ENCODE results near the gene DSN1. TPM values are rescaled to one million over a fixed set of nuclear protein-coding genes. Genes with fewer than 3 reads are reported as not detected.

The DSN1 gene, protein sequence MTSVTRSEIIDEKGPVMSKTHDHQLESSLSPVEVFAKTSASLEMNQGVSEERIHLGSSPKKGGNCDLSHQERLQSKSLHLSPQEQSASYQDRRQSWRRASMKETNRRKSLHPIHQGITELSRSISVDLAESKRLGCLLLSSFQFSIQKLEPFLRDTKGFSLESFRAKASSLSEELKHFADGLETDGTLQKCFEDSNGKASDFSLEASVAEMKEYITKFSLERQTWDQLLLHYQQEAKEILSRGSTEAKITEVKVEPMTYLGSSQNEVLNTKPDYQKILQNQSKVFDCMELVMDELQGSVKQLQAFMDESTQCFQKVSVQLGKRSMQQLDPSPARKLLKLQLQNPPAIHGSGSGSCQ
- total RNA-seq, result 10 to 100 TPM; 21.6 to 29.1 TPM

- Mint-ChIP-seq H3K4me3 (peak within 1 kb of the TSS; percentile 92), H3K27me3 (no peaks in the 10 kb centered on the region), H3K27ac (peak within 1 kb of the TSS; percentile 90 to 95), H3K4me1 (ENCODE audit: low read depth in 2 of 2) (peaks cover 20 to 31% of the 10 kb centered on the region in 2 donors), H3K9me3 (no peaks in the 10 kb centered on the region), H3K36me3 (peaks cover 5% of the 10 kb centered on the region)
- DNase-seq (ENCODE audit: low spot score) (peak; percentile 99), ATAC-seq (peak; percentile 95 to 97)
Measured at GRCh38 chr20:36773597-36774390, at the start of gene DSN1. TSS of gene DSN1 (minus strand) at chr20:36773763. CDS start at chr20:36771458, 2,305 bp downstream.

DNA sequence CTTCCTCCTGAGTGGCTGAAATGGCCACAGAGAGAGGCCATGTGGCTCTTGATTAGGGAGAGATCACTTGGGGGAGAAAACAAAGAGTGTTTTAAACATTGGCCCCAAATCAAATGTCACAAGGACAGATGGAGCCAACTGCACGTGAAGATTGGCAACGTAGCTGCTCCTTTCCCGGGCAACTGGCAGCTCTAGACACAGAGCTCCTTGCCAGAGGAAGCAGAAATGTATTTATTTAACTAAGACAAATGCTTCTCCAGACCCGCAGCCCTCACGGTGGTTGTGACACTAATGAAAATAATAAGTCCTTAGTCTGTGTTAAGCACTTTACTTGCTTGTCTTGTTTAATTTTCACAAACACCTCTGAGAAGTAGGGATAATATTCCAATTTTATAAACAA, 49.6 kb upstream of the DSN1 start:
- DNase-seq (ENCODE audit: low spot score) (no peak), ATAC-seq (no peak)
- no peaks in the 10 kb centered on the region for H3K4me1 Mint-ChIP-seq (ENCODE audit: low read depth in 2 of 2)
- H3K9me3 Mint-ChIP-seq, result no peaks in the 10 kb centered on the region
- no peaks in the 10 kb centered on the region for H3K36me3 Mint-ChIP-seq
- H3K4me3 Mint-ChIP-seq, result no peak overlapping the region
- H3K27me3 Mint-ChIP-seq, result no peaks in the 10 kb centered on the region
- no peak overlapping the region for H3K27ac Mint-ChIP-seq

DNA sequence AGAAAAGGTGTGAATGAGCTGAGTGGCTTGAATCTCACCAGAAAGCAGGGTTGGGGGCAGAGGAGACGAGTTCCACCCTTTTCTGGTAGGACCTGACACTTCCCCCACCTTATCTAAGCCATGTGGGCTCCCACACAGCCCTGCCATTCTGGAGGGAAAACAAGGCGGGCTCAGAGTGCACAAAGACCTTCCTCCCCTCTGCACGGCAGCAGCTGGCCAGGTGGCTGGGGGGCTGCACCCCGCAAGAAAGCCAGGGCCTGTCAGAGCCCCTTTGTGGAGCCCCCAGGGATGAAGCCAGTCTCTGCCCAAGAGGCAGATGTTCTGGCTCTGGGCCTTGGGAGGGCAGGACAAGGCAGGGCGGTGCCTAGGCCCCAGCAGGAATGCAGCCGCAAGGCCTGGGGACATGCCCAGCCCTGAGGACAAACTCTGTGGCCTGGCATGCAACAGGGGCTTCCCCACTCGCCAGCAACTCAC, 48.4 kb upstream of the DSN1 start:
- Mint-ChIP-seq H3K4me1 (ENCODE audit: low read depth in 2 of 2) (no peaks in the 10 kb centered on the region), H3K27ac (no peak overlapping the region), H3K4me3 (no peak overlapping the region), H3K36me3 (no peaks in the 10 kb centered on the region), H3K27me3 (no peaks in the 10 kb centered on the region), H3K9me3 (no peaks in the 10 kb centered on the region)
- ATAC-seq, result peak in 1 of 2 donors; percentile 17
- DNase-seq (ENCODE audit: low spot score), result no peak

GRCh38 chr20:36820928-36821327, 47.4 kb upstream of the DSN1 start:
- Mint-ChIP-seq H3K27ac (no peak overlapping the region), H3K9me3 (no peaks in the 10 kb centered on the region), H3K36me3 (no peaks in the 10 kb centered on the region), H3K4me1 (ENCODE audit: low read depth in 2 of 2) (no peaks in the 10 kb centered on the region), H3K27me3 (no peaks in the 10 kb centered on the region), H3K4me3 (no peak overlapping the region)
- DNase-seq (ENCODE audit: low spot score), result no peak
- no peak for ATAC-seq

DNA sequence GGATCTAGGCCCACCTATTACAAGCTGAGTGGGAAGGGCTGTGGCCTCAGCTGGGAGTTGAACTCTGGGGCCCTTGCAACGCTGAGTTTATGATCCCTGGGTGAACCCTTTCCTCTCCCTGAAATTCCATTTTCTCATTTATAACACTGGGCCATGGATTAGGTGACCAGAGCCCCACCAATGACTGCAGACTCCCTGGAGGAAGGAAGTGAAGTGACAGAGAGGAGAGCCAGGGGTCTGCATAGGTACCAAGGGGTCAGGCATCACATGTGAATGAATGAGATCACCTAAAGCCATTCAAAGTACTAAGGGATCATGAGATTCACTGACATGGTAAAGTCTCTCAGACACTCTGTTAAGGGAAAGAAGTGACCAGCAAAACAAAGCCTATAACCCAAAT, 46.5 kb upstream of the DSN1 start:
- DNase-seq (ENCODE audit: low spot score) (no peak), ATAC-seq (no peak)
- no peaks in the 10 kb centered on the region for H3K4me1 Mint-ChIP-seq (ENCODE audit: low read depth in 2 of 2)
- H3K36me3 Mint-ChIP-seq, result no peaks in the 10 kb centered on the region
- H3K4me3 Mint-ChIP-seq, result no peak overlapping the region
- H3K9me3 Mint-ChIP-seq, result no peaks in the 10 kb centered on the region
- H3K27me3 Mint-ChIP-seq, result no peaks in the 10 kb centered on the region
- H3K27ac Mint-ChIP-seq, result no peak overlapping the region

DNA sequence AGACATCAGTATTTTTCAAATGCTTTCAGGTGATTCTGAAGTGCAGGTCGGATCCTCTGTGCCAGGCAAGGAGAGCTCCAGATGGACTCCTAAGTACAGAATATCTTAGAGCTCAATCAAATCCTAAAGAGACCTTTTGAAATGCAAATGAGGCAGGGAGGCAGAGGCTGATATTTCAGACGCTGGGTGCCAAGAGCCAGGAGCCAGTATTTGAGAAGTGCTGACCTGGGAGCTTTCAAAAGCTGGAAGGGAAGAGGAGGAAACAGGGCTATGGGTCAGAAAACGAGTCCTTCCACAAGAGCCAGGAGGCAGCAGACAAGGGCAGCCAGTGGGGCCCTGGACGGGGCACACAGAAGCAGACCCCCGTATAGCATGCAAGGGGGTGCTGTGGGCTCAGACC, 46.1 kb upstream of the DSN1 start:
- Mint-ChIP-seq H3K9me3 (no peaks in the 10 kb centered on the region), H3K27me3 (no peaks in the 10 kb centered on the region), H3K27ac (no peak overlapping the region), H3K36me3 (no peaks in the 10 kb centered on the region), H3K4me3 (no peak overlapping the region), H3K4me1 (ENCODE audit: low read depth in 2 of 2) (no peaks in the 10 kb centered on the region)
- DNase-seq (ENCODE audit: low spot score), result no peak
- ATAC-seq, result no peak

DNA sequence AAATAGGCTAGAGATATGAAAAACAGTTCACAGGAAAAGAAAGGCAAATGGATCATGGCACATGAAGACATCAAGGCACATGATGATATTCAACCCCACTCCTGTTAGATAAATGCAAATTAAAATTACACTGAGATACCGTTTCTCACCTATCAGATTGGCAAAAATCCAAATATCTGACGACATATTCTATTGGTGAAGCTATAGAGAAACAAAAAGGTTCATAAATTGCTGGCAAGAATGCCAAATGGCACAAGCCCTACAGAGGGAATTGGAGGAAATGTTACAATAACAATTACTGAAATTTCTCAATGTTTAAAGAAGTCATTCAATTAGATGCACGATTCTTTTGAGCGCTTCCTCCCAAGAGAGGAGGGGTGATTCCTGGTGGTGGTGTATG, 45.3 kb upstream of the DSN1 start:
- Mint-ChIP-seq H3K4me3 (no peak overlapping the region), H3K27me3 (no peaks in the 10 kb centered on the region), H3K27ac (no peak overlapping the region), H3K36me3 (no peaks in the 10 kb centered on the region), H3K9me3 (no peaks in the 10 kb centered on the region), H3K4me1 (ENCODE audit: low read depth in 2 of 2) (peaks cover 0 to 2% of the 10 kb centered on the region in 2 donors)
- ATAC-seq (no peak), DNase-seq (ENCODE audit: low spot score) (no peak)

- ATAC-seq, result no peak
- Mint-ChIP-seq H3K4me3 (no peak overlapping the region), H3K9me3 (no peaks in the 10 kb centered on the region), H3K36me3 (no peaks in the 10 kb centered on the region), H3K4me1 (ENCODE audit: low read depth in 2 of 2) (peaks cover 0 to 4% of the 10 kb centered on the region in 2 donors), H3K27me3 (no peaks in the 10 kb centered on the region), H3K27ac (no peak overlapping the region)
- DNase-seq (ENCODE audit: low spot score), result no peak
Measured at GRCh38 chr20:36818185-36818584, 44.6 kb upstream of the DSN1 start.

DNA sequence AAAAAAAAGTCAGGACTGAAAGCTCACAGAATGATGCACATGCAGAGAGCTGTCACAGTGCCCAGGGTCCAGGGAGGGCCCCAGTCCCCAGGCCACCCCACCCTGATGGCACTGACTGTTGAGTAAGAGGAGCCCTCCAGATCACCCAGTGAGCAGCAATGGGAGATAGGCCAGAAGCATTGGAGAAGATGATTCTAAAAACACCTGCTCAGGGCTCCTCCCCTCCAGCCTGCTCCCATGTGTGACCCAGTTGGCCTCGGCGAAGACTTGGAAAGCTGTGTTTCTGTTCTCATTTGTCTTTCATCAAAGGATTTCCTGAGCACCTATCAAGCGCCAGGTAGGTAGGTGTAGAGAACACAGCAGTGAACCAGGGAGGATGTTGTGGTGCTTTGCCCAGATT, 43.9 kb upstream of the DSN1 start:
- peaks cover 0 to 4% of the 10 kb centered on the region in 2 donors for H3K4me1 Mint-ChIP-seq (ENCODE audit: low read depth in 2 of 2)
- ATAC-seq, result no peak
- no peak overlapping the region for H3K4me3 Mint-ChIP-seq
- DNase-seq (ENCODE audit: low spot score), result no peak
- H3K9me3 Mint-ChIP-seq, result no peaks in the 10 kb centered on the region
- no peaks in the 10 kb centered on the region for H3K27me3 Mint-ChIP-seq
- no peaks in the 10 kb centered on the region for H3K36me3 Mint-ChIP-seq
- no peak overlapping the region for H3K27ac Mint-ChIP-seq

DNA sequence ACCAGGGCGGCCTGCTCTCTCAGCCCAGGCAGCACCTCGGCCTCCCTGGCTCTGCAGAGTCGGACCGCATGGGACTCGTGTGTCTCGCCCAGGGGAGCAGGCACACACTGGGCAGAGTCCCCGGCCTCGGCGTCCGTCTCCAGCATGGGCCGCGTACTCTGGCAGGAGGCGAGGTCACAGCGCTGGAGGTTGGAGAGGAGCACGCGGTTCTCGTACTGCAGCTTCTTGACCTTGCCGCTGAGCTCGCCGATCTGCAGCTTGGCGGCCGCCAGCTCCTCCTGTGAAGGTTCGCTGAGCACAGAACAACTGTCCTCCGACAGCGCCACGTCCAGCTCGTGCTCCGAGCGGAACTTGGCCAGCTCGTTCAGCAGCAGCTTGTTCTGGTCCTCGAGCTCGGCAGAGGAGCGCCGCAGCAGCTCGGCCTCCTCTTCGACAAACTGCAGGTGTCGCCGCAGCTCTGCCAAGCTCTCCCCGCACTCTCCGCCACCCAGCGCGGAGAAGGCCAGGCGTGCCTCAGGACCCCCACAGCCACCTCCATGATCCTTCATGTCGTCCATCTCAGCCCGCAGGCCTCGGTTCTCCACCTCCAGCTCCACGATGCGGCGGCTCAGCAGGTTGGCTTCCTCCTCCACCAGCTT, 42.0 kb upstream of the DSN1 start:
- Mint-ChIP-seq H3K4me3 (no peak overlapping the region), H3K4me1 (ENCODE audit: low read depth in 2 of 2) (peaks cover 0 to 4% of the 10 kb centered on the region in 2 donors), H3K9me3 (no peaks in the 10 kb centered on the region), H3K36me3 (no peaks in the 10 kb centered on the region), H3K27me3 (no peaks in the 10 kb centered on the region), H3K27ac (no peak overlapping the region)
- ATAC-seq (no peak), DNase-seq (ENCODE audit: low spot score) (no peak)

GRCh38 chr20:36812594-36813463, 39.3 kb upstream of the DSN1 start:
- Mint-ChIP-seq H3K36me3 (no peaks in the 10 kb centered on the region), H3K4me3 (no peak overlapping the region), H3K27ac (no peak overlapping the region), H3K4me1 (ENCODE audit: low read depth in 2 of 2) (peaks cover 0 to 4% of the 10 kb centered on the region in 2 donors), H3K27me3 (no peaks in the 10 kb centered on the region), H3K9me3 (no peaks in the 10 kb centered on the region)
- DNase-seq (ENCODE audit: low spot score) (no peak), ATAC-seq (no peak)

DNA sequence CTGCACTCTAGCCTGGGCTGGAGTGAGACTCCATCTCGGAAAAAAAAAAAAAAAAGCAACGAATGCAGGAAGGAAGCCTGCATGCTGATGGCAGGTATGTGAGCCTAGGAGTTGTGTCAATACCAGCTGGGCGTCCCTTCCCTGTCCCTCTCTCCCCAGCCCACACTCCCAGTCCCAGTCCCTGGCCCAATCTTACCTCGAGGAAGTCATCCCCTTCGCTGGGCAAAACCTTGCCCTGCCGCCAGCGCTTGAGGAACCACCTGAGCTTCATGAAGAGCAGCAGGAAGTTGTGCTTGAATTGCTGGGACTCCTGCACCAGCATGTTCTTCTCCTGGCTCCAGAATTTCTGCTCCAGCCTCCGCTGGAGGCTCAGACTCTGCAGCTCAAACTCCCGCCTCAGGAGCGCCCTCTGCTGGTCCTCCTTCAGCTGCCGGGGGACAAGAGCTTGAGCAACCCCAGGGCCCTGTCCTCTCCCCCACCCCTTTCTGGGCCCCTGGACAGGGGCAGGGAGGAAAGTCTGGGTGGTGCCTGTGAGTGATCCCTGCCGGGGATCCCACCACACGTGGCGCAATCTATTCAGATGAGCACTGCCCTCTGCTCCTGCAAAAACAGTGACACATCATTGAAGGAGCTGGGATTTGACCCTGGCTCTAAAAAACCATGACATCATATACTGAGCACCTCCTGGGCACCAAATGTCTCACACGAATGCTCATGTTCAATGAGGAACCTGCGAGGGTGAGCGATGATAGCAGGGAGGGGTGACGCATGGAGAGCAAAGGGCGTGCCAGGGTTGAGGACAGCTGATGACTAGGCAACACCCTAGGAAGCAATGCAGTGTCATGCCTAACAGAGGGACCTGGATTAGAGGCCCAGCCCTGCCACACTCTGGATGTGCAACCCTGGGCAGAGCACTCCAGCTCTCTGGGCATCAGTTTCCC, 35.0 kb upstream of the DSN1 start:
- Mint-ChIP-seq H3K4me1 (ENCODE audit: low read depth in 2 of 2) (no peaks in the 10 kb centered on the region), H3K27ac (no peak overlapping the region), H3K27me3 (no peaks in the 10 kb centered on the region), H3K9me3 (no peaks in the 10 kb centered on the region), H3K4me3 (no peak overlapping the region), H3K36me3 (no peaks in the 10 kb centered on the region)
- ATAC-seq, result peak; percentile 58 to 74
- DNase-seq (ENCODE audit: low spot score), result peak; percentile 73

All from natural killer cell treated with Interleukin-12 subunit alpha and Interleukin-12 subunit beta and Interleukin-15 and Interleukin-18, amount 100 ng/mL, for 72 hours (primary cell).